Peyer's patch (tissue), 4 donors: ENCODE data around the gene PCGF3.

Source experiments
- POLR2A ChIP-seq, 2 donors: fragments of 450-650 bp; IDR thresholded peaks; one replicate each; pipeline ENCODE4 v1.5.1; 2017; ENCODE audit warnings: antibody characterized with exemption in 2 of 2, mild to moderate bottlenecking in 2 of 2, moderate library complexity in 2 of 2
- TF ChIP-seq, protein P1 (sequence below), 6 experiments: fragments of 450-650 bp in 4 of 6; fragments of 200-600 bp in 2 of 6; sonication (generic) in 1 of 6; IDR thresholded peaks; one replicate each; pipeline ENCODE4 v1.5.1; 2017 to 2019; ENCODE audit warnings: antibody characterized with exemption in 6 of 6, mild to moderate bottlenecking in 3 of 6, moderate library complexity in 1 of 6

- TF ChIP-seq, protein P1, sequence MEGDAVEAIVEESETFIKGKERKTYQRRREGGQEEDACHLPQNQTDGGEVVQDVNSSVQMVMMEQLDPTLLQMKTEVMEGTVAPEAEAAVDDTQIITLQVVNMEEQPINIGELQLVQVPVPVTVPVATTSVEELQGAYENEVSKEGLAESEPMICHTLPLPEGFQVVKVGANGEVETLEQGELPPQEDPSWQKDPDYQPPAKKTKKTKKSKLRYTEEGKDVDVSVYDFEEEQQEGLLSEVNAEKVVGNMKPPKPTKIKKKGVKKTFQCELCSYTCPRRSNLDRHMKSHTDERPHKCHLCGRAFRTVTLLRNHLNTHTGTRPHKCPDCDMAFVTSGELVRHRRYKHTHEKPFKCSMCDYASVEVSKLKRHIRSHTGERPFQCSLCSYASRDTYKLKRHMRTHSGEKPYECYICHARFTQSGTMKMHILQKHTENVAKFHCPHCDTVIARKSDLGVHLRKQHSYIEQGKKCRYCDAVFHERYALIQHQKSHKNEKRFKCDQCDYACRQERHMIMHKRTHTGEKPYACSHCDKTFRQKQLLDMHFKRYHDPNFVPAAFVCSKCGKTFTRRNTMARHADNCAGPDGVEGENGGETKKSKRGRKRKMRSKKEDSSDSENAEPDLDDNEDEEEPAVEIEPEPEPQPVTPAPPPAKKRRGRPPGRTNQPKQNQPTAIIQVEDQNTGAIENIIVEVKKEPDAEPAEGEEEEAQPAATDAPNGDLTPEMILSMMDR (IDR thresholded peaks at IDR 0.05), result no peak
- no peak for TF ChIP-seq POLR2A (IDR thresholded peaks at IDR 0.05)
Observed at GRCh38 chr4:661881-662761, 43.5 kb upstream of the PCGF3 start.
